Mesenchymal stem cell (in vitro differentiated cells and primary cell): ENCODE data around the gene DNAJB13.

Experiments
- DNase-seq: peaks from one replicate; pipeline ENCODE4 v3.0.0-alpha.2; 2013
- H2AFZ ChIP-seq: one replicate; pipeline ENCODE4 v1.6.1; 2013; ENCODE audit warnings: low read depth, mild to moderate bottlenecking, control low read depth, inconsistent platforms, low read length, moderate library complexity
- H2AK5ac ChIP-seq: 2 replicates; pipeline ENCODE4 v1.6.1; 2013; ENCODE audit warnings: low read length, moderate library complexity, mild to moderate bottlenecking, inconsistent platforms; ENCODE audit not compliant: severe bottlenecking
- H2BK120ac ChIP-seq: one replicate; pipeline ENCODE4 v1.6.1; 2013; ENCODE audit warnings: low read depth, mild to moderate bottlenecking, inconsistent platforms, low read length, moderate library complexity
- H2BK12ac ChIP-seq, 2 experiments: one replicate each; pipeline ENCODE4 v1.6.1; 2013; ENCODE audit warnings: inconsistent platforms in 2 of 2, low read length in 2 of 2, mild to moderate bottlenecking in 2 of 2, moderate library complexity in 2 of 2, control low read depth in 1 of 2
- H2BK15ac ChIP-seq: one replicate; pipeline ENCODE4 v1.6.1; 2013; ENCODE audit warnings: mild to moderate bottlenecking, low read depth, inconsistent platforms; ENCODE audit not compliant: poor library complexity, severe bottlenecking
- H2BK5ac ChIP-seq: 2 replicates; pipeline ENCODE4 v1.6.1; 2013; ENCODE audit warnings: low read depth, mild to moderate bottlenecking, low read length, control low read depth, inconsistent platforms; ENCODE audit not compliant: poor library complexity, severe bottlenecking
- H3K14ac ChIP-seq, 2 experiments: one replicate each; pipeline ENCODE4 v1.6.1; 2013; ENCODE audit warnings: inconsistent platforms in 2 of 2, low read length in 2 of 2, control low read depth in 1 of 2, mild to moderate bottlenecking in 1 of 2, moderate library complexity in 1 of 2
- H3K18ac ChIP-seq, 2 experiments: one replicate each; pipeline ENCODE4 v1.6.1; 2013; ENCODE audit warnings: inconsistent platforms in 2 of 2, low read length in 2 of 2, control low read depth in 1 of 2, low read depth in 1 of 2, mild to moderate bottlenecking in 1 of 2
- H3K23ac ChIP-seq, 2 experiments: one replicate each; pipeline ENCODE4 v1.6.1; 2013; ENCODE audit warnings: inconsistent platforms in 2 of 2, low read length in 2 of 2, mild to moderate bottlenecking in 2 of 2, moderate library complexity in 2 of 2, control low read depth in 1 of 2
- H3K27ac ChIP-seq: 2 replicates; pipeline ENCODE4 v1.5.1; 2013; ENCODE audit warnings: mild to moderate bottlenecking, moderate library complexity, low read length, control low read depth, inconsistent platforms; ENCODE audit not compliant: poor library complexity, severe bottlenecking
- H3K27me3 ChIP-seq, 2 experiments: 2 replicates each; pipeline versions ENCODE4 v1.6.1 to v1.7.0; 2013; ENCODE audit warnings: low read length in 2 of 2, mild to moderate bottlenecking in 2 of 2, moderate library complexity in 2 of 2, control low read depth in 1 of 2, inconsistent platforms in 1 of 2; ENCODE audit not compliant: control insufficient read depth in 1 of 2, insufficient read depth in 1 of 2
- H3K36me3 ChIP-seq, 2 experiments: 2 replicates each; pipeline versions ENCODE4 v1.6.1 to v1.7.0; 2013; ENCODE audit warnings: low read length in 2 of 2, control low read depth in 1 of 2, inconsistent platforms in 1 of 2, low read depth in 1 of 2, mild to moderate bottlenecking in 1 of 2; ENCODE audit not compliant: insufficient read depth in 2 of 2, control insufficient read depth in 1 of 2
- H3K4ac ChIP-seq, 2 experiments: one replicate each; pipeline ENCODE4 v1.6.1; 2013; ENCODE audit warnings: inconsistent platforms in 2 of 2, low read length in 2 of 2, mild to moderate bottlenecking in 2 of 2, moderate library complexity in 2 of 2, control low read depth in 1 of 2, low read depth in 1 of 2
- H3K4me1 ChIP-seq: 2 replicates; pipeline ENCODE4 v1.6.1; 2013; ENCODE audit warnings: low read depth, low read length, control low read depth; ENCODE audit not compliant: control insufficient read depth, insufficient read depth
- H3K4me2 ChIP-seq: 2 replicates; pipeline ENCODE4 v1.6.1; 2013; ENCODE audit warnings: low read length, mild to moderate bottlenecking, inconsistent platforms; ENCODE audit not compliant: poor library complexity, severe bottlenecking
- H3K4me3 ChIP-seq, 2 experiments: 2 replicates each; pipeline versions ENCODE4 v1.5.1 to v1.7.0; 2013; ENCODE audit warnings: low read length in 2 of 2, mild to moderate bottlenecking in 2 of 2, control low read depth in 1 of 2, low read depth in 1 of 2; ENCODE audit not compliant: insufficient read depth in 1 of 2
- H3K79me1 ChIP-seq: replicated peaks from 2 replicates; pipeline ENCODE4 v1.6.1; 2013; ENCODE audit warnings: mild to moderate bottlenecking, control low read depth, low read length, inconsistent platforms; ENCODE audit not compliant: poor library complexity, severe bottlenecking
- H3K9ac ChIP-seq: 2 replicates; pipeline ENCODE4 v1.7.0; 2013; ENCODE audit warnings: mild to moderate bottlenecking, low read length, moderate library complexity
- H3K9me3 ChIP-seq: 2 replicates; pipeline ENCODE4 v1.7.0; 2013; ENCODE audit warnings: mild to moderate bottlenecking, low read length; ENCODE audit not compliant: control insufficient read depth
- H4K8ac ChIP-seq: one replicate; pipeline ENCODE4 v1.6.1; 2013; ENCODE audit warnings: inconsistent platforms, mild to moderate bottlenecking, low read length, moderate library complexity
- H4K91ac ChIP-seq: one replicate; pipeline ENCODE4 v1.6.1; 2013; ENCODE audit warnings: mild to moderate bottlenecking, low read length, inconsistent platforms
- WGBS: methylation state at CpG from one replicate; pipeline ENCODE4 v1.1.7; 2013; ENCODE audit warnings: mixed read lengths; 5-methylcytosine and 5-hydroxymethylcytosine counted together

DNAJB13 gene

DNA sequence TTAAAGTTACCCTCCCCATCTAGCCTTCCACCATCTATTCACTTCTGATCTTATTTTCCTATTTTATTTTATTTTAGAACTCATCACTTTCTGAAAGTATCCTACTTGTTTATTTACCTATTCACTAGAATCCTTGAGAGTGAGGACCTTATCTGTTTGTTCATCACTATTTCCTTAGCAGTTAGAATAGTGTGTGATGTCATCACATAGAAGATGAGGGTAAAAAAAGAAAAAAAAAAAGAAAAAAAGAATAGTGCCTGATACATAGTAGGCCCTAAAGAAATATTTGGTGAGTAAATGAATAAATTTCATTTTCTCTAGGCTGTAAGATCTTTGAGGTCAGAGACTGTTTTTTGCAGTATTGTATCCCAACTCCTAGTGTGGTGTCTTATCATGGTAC lies 37.4 kb upstream of the DNAJB13 start:
- no peak overlapping the region for H3K27ac ChIP-seq
- no peak overlapping the region for H2BK12ac ChIP-seq
- H3K27me3 ChIP-seq = no peaks in the 10 kb centered on the region
- H3K79me1 ChIP-seq = no peaks in the 10 kb centered on the region
- H3K36me3 ChIP-seq = peaks cover 19 to 73% of the 10 kb centered on the region in 2 experiments
- no peak overlapping the region for H2AFZ ChIP-seq
- no peak overlapping the region for H2BK5ac ChIP-seq
- no peak overlapping the region for H2AK5ac ChIP-seq
- no peak overlapping the region for H3K4me3 ChIP-seq
- no peak overlapping the region for H4K8ac ChIP-seq
- no peak overlapping the region for H3K4me2 ChIP-seq
- no peak for DNase-seq
- H2BK120ac ChIP-seq = no peak overlapping the region
- H3K23ac ChIP-seq = no peak overlapping the region
- H3K4me1 ChIP-seq = no peaks in the 10 kb centered on the region
- no peak overlapping the region for H3K14ac ChIP-seq
- no peak overlapping the region for H3K18ac ChIP-seq
- no peaks in the 10 kb centered on the region for H3K9me3 ChIP-seq
- H4K91ac ChIP-seq = no peak overlapping the region
- no peak overlapping the region for H3K4ac ChIP-seq
- no peak overlapping the region for H2BK15ac ChIP-seq
- no peak overlapping the region for H3K9ac ChIP-seq

- WGBS = 94% methylated on average over 4 of the region's 4 CpGs
These were observed 36.5 kb upstream of the DNAJB13 start for GRCh38 chr11:73914284-73914683.

DNA sequence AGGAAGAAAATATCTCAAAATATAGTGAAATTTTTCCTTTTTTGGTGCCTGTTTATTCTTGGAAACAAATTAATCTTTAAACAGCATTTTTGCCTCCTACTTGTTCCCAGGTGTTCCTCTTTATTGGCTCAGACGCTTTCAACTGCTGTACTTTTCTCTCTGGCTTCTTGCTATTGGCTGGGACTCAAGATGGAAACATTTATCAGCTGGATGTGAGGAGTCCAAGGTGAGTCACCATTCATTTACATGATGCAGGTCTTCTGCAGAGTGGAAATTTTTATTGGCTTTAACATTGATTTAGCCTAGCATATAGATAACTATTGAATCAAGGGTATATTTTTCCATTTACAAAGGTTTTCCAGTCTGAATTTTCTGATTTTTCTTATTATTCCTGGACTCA lies 34.4 kb upstream of the DNAJB13 start:
- Histone ChIP-seq H3K4me1 (no peaks in the 10 kb centered on the region), H3K9ac (no peak overlapping the region), H3K18ac (no peak overlapping the region), H3K14ac (no peak overlapping the region), H3K4ac (no peak overlapping the region), H2BK120ac (no peak overlapping the region), H2BK15ac (no peak overlapping the region), H3K4me2 (no peak overlapping the region), H2BK12ac (no peak overlapping the region), H4K91ac (no peak overlapping the region), H3K4me3 (no peak overlapping the region), H4K8ac (no peak overlapping the region), H2BK5ac (no peak overlapping the region), H2AFZ (no peak overlapping the region), H3K79me1 (no peaks in the 10 kb centered on the region), H3K23ac (no peak overlapping the region), H3K36me3 (peaks cover 22 to 73% of the 10 kb centered on the region in 2 experiments), H2AK5ac (no peak overlapping the region), H3K27me3 (no peaks in the 10 kb centered on the region), H3K9me3 (no peaks in the 10 kb centered on the region), H3K27ac (no peak overlapping the region)
- DNase-seq = no peak
- WGBS = 95% methylated on average over 1 of the region's 1 CpG

More at GRCh38 chr11:73914284-73914683, 36.5 kb upstream of the DNAJB13 start:
- H3K4me3 ChIP-seq = no peak overlapping the region
- no peak overlapping the region for H3K9ac ChIP-seq
- no peak for DNase-seq
- H3K9me3 ChIP-seq = no peaks in the 10 kb centered on the region
- H2BK12ac ChIP-seq = no peak overlapping the region
- H3K18ac ChIP-seq = no peak overlapping the region
- H3K14ac ChIP-seq = no peak overlapping the region
- no peak overlapping the region for H2BK120ac ChIP-seq
- no peak overlapping the region for H2BK15ac ChIP-seq
- H3K4me2 ChIP-seq = no peak overlapping the region
- no peaks in the 10 kb centered on the region for H3K4me1 ChIP-seq
- H3K4ac ChIP-seq = no peak overlapping the region
- no peak overlapping the region for H3K27ac ChIP-seq
- no peak overlapping the region for H4K91ac ChIP-seq
- H2AK5ac ChIP-seq = no peak overlapping the region
- H4K8ac ChIP-seq = no peak overlapping the region
- no peaks in the 10 kb centered on the region for H3K79me1 ChIP-seq
- H3K36me3 ChIP-seq = peaks cover 22 to 78% of the 10 kb centered on the region in 2 experiments
- no peak overlapping the region for H2AFZ ChIP-seq
- no peak overlapping the region for H2BK5ac ChIP-seq
- H3K27me3 ChIP-seq = no peaks in the 10 kb centered on the region
- no peak overlapping the region for H3K23ac ChIP-seq

DNA sequence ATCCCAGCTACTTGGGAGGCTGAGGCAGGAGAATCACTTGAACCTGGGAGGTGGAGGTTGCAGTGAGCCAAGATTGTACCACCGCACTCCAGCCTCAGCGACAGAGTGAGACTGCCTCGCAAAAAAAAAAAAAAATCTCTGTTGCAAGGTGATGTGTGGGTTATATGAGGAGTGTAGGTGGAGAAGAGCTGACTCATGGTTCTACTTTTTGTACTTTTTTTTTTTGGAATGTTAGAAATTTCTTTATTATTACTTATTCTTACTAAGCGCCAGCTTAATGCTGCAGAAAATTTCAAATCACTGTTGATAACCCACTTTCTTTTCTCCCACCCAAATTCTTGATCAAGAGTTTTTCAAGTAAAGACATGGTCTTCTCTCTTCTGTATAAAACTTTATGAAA lies 29.6 kb upstream of the DNAJB13 start:
- Histone ChIP-seq H3K4me1 (no peaks in the 10 kb centered on the region), H3K23ac (no peak overlapping the region), H3K27me3 (no peaks in the 10 kb centered on the region), H3K4me2 (no peak overlapping the region), H2AK5ac (no peak overlapping the region), H3K14ac (no peak overlapping the region), H2BK12ac (no peak overlapping the region), H3K36me3 (peaks cover 25 to 62% of the 10 kb centered on the region in 2 experiments), H3K27ac (no peak overlapping the region), H2BK5ac (no peak overlapping the region), H3K18ac (no peak overlapping the region), H4K91ac (no peak overlapping the region), H3K79me1 (no peaks in the 10 kb centered on the region), H3K9me3 (no peaks in the 10 kb centered on the region), H2AFZ (no peak overlapping the region), H2BK15ac (no peak overlapping the region), H3K9ac (no peak overlapping the region), H4K8ac (no peak overlapping the region), H2BK120ac (no peak overlapping the region), H3K4ac (no peak overlapping the region), H3K4me3 (no peak overlapping the region)
- WGBS = 98% methylated on average over 4 of the region's 4 CpGs
- no peak for DNase-seq
